GM23338 (cell line): ENCODE measurements around the gene MYCBPAP. TPM values are rescaled to one million over a fixed set of nuclear protein-coding genes. Genes with fewer than 3 reads are reported as not detected.

ENCODE experiments used
- ATAC-seq: fragments of 200-7000 bp; cut with Tn5 transposase; 3 replicates; pipeline ENCODE4 v1.9.1; 2020
- DNase-seq: peaks from one replicate; pipeline ENCODE4 v3.0.0-alpha.2; 2015; ENCODE audit warnings: low spot score
- H2AFZ ChIP-seq: fragments of 200-600 bp; sonication (generic); 2 replicates; pipeline ENCODE4 v1.8.0; 2016; ENCODE audit warnings: antibody characterized with exemption, mild to moderate bottlenecking, moderate library complexity
- H3F3A ChIP-seq: fragments of 200-600 bp; sonication (generic); replicated peaks from 2 replicates; pipeline ENCODE4 v1.8.0; 2017; ENCODE audit warnings: antibody characterized with exemption, mixed run types, low read depth
- H3K27ac ChIP-seq: fragments of 200-600 bp; sonication (generic); 2 replicates; pipeline ENCODE4 v1.6.1; 2016; ENCODE audit warnings: low read depth
- H3K27me3 ChIP-seq: fragments of 200-600 bp; sonication (generic); 2 replicates; pipeline ENCODE4 v1.8.0; 2016; ENCODE audit warnings: mild to moderate bottlenecking, mixed run types, moderate library complexity; ENCODE audit not compliant: insufficient read depth
- H3K36me3 ChIP-seq: fragments of 200-600 bp; sonication (generic); 2 replicates; pipeline ENCODE4 v1.8.0; 2016; ENCODE audit warnings: mild to moderate bottlenecking; ENCODE audit not compliant: insufficient read depth
- H3K4me1 ChIP-seq: fragments of 200-600 bp; sonication (generic); 2 replicates; pipeline ENCODE4 v1.8.0; 2016; ENCODE audit warnings: mild to moderate bottlenecking, moderate library complexity; ENCODE audit not compliant: insufficient read depth
- H3K4me2 ChIP-seq: fragments of 200-600 bp; sonication (generic); 2 replicates; pipeline ENCODE4 v1.7.1; 2017; ENCODE audit warnings: mixed run types
- H3K4me3 ChIP-seq: fragments of 200-600 bp; sonication (generic); 2 replicates; pipeline ENCODE4 v1.6.1; 2016; ENCODE audit warnings: mixed run types
- H3K79me2 ChIP-seq: fragments of 200-600 bp; sonication (generic); replicated peaks from 2 replicates; pipeline ENCODE4 v1.8.0; 2017; ENCODE audit warnings: mild to moderate bottlenecking; ENCODE audit not compliant: insufficient read depth
- H3K9me2 ChIP-seq: fragments of 200-600 bp; sonication (generic); 2 replicates; pipeline ENCODE4 v1.8.0; 2017; ENCODE audit not compliant: insufficient read depth
- H4K20me1 ChIP-seq: fragments of 200-600 bp; sonication (generic); replicated peaks from 2 replicates; pipeline ENCODE4 v1.8.0; 2017; ENCODE audit warnings: mild to moderate bottlenecking; ENCODE audit not compliant: insufficient read depth
- H3K27ac Mint-ChIP-seq: 2 replicates; pipeline ENCODE4 v1.8.0; 2020; ENCODE audit warnings: inconsistent platforms, mild to moderate bottlenecking, moderate library complexity, mixed read lengths
- H3K27me3 Mint-ChIP-seq: 3 replicates; pipeline ENCODE4 v1.8.0; 2022; ENCODE audit warnings: low read depth, mild to moderate bottlenecking, moderate library complexity, mixed read lengths, inconsistent platforms; ENCODE audit not compliant: insufficient read depth, poor library complexity
- H3K36me3 Mint-ChIP-seq: 3 replicates; pipeline ENCODE4 v1.8.0; 2021; ENCODE audit warnings: low read depth, mild to moderate bottlenecking, inconsistent platforms, moderate library complexity, mixed read lengths
- H3K4me1 Mint-ChIP-seq: 3 replicates; pipeline ENCODE4 v1.8.0; 2020; ENCODE audit warnings: mild to moderate bottlenecking, inconsistent platforms, mixed read lengths
- H3K4me3 Mint-ChIP-seq: 3 replicates; pipeline ENCODE4 v1.8.0; 2021; ENCODE audit warnings: moderate library complexity, mild to moderate bottlenecking, inconsistent platforms, mixed read lengths
- H3K9me3 Mint-ChIP-seq: 3 replicates; pipeline ENCODE4 v1.8.0; 2020; ENCODE audit warnings: moderate library complexity, mild to moderate bottlenecking, inconsistent platforms, mixed read lengths
- CREB1 ChIP-seq: fragments of 250-450 bp; sonication (Bioruptor Pico); IDR thresholded peaks from 2 replicates; pipeline ENCODE4 v1.5.0; 2020; ENCODE audit warnings: low read depth, mild to moderate bottlenecking, moderate library complexity
- CTCF ChIP-seq, 2 experiments: fragments of 200-600 bp in 1 of 2; sonication (generic) in 1 of 2; conservative IDR thresholded peaks; 2 replicates each; pipeline versions ENCODE4 v1.5.1 to v1.6.1; 2016 to 2017; ENCODE audit warnings: antibody characterized with exemption in 2 of 2, low read depth in 2 of 2, mild to moderate bottlenecking in 2 of 2, moderate library complexity in 1 of 2
- ETS1 ChIP-seq: IDR thresholded peaks from 2 replicates; pipeline ENCODE4 v1.6.1; 2016; ENCODE audit warnings: antibody characterized with exemption
- EZH2 ChIP-seq: fragments of 200-600 bp; sonication (generic); IDR thresholded peaks from one replicate; pipeline ENCODE4 v1.8.0; 2017; ENCODE audit warnings: antibody characterized with exemption, mild to moderate bottlenecking, low read depth; ENCODE audit not compliant: unreplicated experiment
- EZH2phosphoT487 ChIP-seq: fragments of 200-600 bp; sonication (generic); IDR thresholded peaks from one replicate; pipeline ENCODE4 v1.8.1; 2018; ENCODE audit warnings: antibody characterized with exemption; ENCODE audit not compliant: unreplicated experiment
- JUNB ChIP-seq: IDR thresholded peaks from one replicate; pipeline ENCODE4 v1.6.1; 2016; ENCODE audit warnings: antibody characterized with exemption; ENCODE audit not compliant: unreplicated experiment
- NANOG ChIP-seq: IDR thresholded peaks from 2 replicates; pipeline ENCODE4 v1.6.1; 2016; ENCODE audit warnings: antibody characterized with exemption, borderline replicate concordance
- POLR2AphosphoS5 ChIP-seq: IDR thresholded peaks from 2 replicates; pipeline ENCODE4 v1.6.1; 2016; ENCODE audit warnings: antibody characterized with exemption, low read depth
- REST ChIP-seq: IDR thresholded peaks from one replicate; pipeline ENCODE4 v1.6.1; 2018; ENCODE audit warnings: antibody characterized with exemption; ENCODE audit not compliant: unreplicated experiment
- STAT1 ChIP-seq: IDR thresholded peaks from one replicate; pipeline ENCODE4 v1.6.1; 2016; ENCODE audit warnings: antibody characterized with exemption; ENCODE audit not compliant: unreplicated experiment
- ZNF114 ChIP-seq: fragments of 250-450 bp; sonication (Bioruptor Pico); IDR thresholded peaks from 2 replicates; pipeline ENCODE4 v1.5.0; 2020; ENCODE audit warnings: mild to moderate bottlenecking, moderate library complexity
- ZNF331 ChIP-seq: fragments of 250-450 bp; sonication (Bioruptor Pico); IDR thresholded peaks from 2 replicates; pipeline ENCODE4 v1.5.0; 2020; ENCODE audit warnings: low read depth, mild to moderate bottlenecking, moderate library complexity
- polyA plus RNA-seq: library from polyadenylated mRNA; unstranded; fragments of >200 nt; fragmentation: Nextera tagmentation; extraction: Ambion mirVana; gene quantifications from 2 replicates; pipeline ENCODE4 v1.2.1, GENCODE V29; 2016
- total RNA-seq: library from RNA; depleted of rRNA; stranded (reverse); fragments of >200 nt; shearing (Covaris generic); gene quantifications from 2 replicates; pipeline ENCODE4 v1.2.3, GENCODE V29; 2014

Gene MYCBPAP
- total and polyA plus RNA-seq, 2 experiments from 2014 or later = 0.63 to 1.7 TPM

GRCh38 chr17:50514388-50514787 is 6.1 kb downstream of the MYCBPAP start (continued):
- no peak for TF ChIP-seq REST
- TF ChIP-seq POLR2AphosphoS5 = no peak
- no peak for TF ChIP-seq ZNF114 (CRISPR knock-in tag)
- TF ChIP-seq STAT1 = no peak

- no peaks in the 10 kb centered on the region for H3F3A ChIP-seq
- no peak overlapping the region for H3K4me2 ChIP-seq
- no peaks in the 10 kb centered on the region; the same call in 2 of the 3 replicates for H3K9me3 Mint-ChIP-seq
- no peak overlapping the region for H3K4me3 ChIP-seq
- no peaks in the 10 kb centered on the region for H3K27me3 ChIP-seq
- H3K79me2 ChIP-seq = no peaks in the 10 kb centered on the region
- no peaks in the 10 kb centered on the region for H4K20me1 ChIP-seq
- ATAC-seq = peak; percentile 42
- H3K4me1 ChIP-seq = 0 out of 2 replicates have a peak, but pooled peaks cover 3% of the 10 kb centered on the region
- DNase-seq = peak; percentile 47
- no peak overlapping the region for H3K27ac ChIP-seq
- 0 out of 2 replicates have a peak overlapping the region, but pooled peaks have one; percentile 4 for H2AFZ ChIP-seq
- no peaks in the 10 kb centered on the region for H3K36me3 ChIP-seq
- H3K36me3 Mint-ChIP-seq = no peaks in the 10 kb centered on the region
- H3K4me1 Mint-ChIP-seq = peaks cover 31% of the 10 kb centered on the region
- 0 out of 2 replicates have a peak, but pooled peaks cover 2% of the 10 kb centered on the region for H3K9me2 ChIP-seq
- peaks cover 12% of the 10 kb centered on the region for H3K27me3 Mint-ChIP-seq
- no peak overlapping the region; the same call in 2 of the 3 replicates for H3K4me3 Mint-ChIP-seq
- H3K27ac Mint-ChIP-seq = no peak overlapping the region; the same call in 1 of the 2 replicates
- no peak for TF ChIP-seq ZNF114 (CRISPR knock-in tag)
- TF ChIP-seq EZH2phosphoT487 = no peak
- TF ChIP-seq CTCF (conservative IDR thresholded peaks at IDR 0.05; ENCODE audit: low read depth in 2 of 2) = no peak
- no peak for TF ChIP-seq JUNB
- no peak for TF ChIP-seq POLR2AphosphoS5
- TF ChIP-seq ETS1 = no peak
- TF ChIP-seq ZNF331 (CRISPR knock-in tag) = no peak
- no peak for TF ChIP-seq REST
- no peak for TF ChIP-seq CREB1 (CRISPR knock-in tag)
- TF ChIP-seq NANOG = no peak
- no peak for TF ChIP-seq EZH2
These were observed 6.9 kb downstream of the MYCBPAP start for GRCh38 chr17:50514936-50515702.
